SK-N-SH (cell line): ENCODE measurements around the gene TGFB2.

ENCODE experiments used
- POLR2AphosphoS5 ChIP-seq: IDR thresholded peaks from 2 replicates; pipeline ENCODE4 v1.6.1; 2012; ENCODE audit warnings: low read depth, low read length
- RAD21 ChIP-seq: IDR thresholded peaks from 2 replicates; pipeline ENCODE4 v1.6.1; 2012; ENCODE audit warnings: mild to moderate bottlenecking, low read length
- TF ChIP-seq, protein P1 (sequence below): fragments of 200-600 bp; sonication (generic); IDR thresholded peaks from 2 replicates; pipeline ENCODE4 v1.6.1; 2017; ENCODE audit warnings: antibody characterized with exemption, mild to moderate bottlenecking, moderate library complexity
- TF ChIP-seq, protein P2 (sequence below): IDR thresholded peaks from 2 replicates; pipeline ENCODE4; 2012

DNA sequence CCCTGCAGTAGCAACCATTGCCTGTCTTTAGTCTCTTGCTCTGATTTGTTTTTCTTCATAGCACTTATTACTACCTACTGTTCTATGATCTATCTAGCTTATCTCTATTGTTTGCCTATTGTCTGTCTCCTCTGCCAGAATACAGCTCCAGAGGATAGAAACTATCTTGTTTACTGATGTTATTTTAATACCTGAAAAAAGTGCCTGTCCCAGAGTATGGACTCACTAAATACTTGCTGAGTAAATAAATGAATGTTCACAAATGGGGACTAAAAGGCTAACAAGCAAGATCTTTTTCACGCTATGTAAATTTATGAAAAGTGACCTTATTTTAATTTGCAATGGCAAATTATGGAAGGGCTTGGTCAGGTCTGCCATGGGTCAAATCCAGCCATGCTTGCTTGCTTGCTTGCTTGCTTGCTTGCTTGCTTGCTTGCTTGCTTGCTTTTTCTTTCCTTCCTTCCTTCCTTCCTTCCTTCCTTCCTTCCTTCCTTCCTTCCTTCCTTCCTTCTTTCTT lies 145.3 kb downstream of the TGFB2 start:
- TF ChIP-seq, protein P1, sequence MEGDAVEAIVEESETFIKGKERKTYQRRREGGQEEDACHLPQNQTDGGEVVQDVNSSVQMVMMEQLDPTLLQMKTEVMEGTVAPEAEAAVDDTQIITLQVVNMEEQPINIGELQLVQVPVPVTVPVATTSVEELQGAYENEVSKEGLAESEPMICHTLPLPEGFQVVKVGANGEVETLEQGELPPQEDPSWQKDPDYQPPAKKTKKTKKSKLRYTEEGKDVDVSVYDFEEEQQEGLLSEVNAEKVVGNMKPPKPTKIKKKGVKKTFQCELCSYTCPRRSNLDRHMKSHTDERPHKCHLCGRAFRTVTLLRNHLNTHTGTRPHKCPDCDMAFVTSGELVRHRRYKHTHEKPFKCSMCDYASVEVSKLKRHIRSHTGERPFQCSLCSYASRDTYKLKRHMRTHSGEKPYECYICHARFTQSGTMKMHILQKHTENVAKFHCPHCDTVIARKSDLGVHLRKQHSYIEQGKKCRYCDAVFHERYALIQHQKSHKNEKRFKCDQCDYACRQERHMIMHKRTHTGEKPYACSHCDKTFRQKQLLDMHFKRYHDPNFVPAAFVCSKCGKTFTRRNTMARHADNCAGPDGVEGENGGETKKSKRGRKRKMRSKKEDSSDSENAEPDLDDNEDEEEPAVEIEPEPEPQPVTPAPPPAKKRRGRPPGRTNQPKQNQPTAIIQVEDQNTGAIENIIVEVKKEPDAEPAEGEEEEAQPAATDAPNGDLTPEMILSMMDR, result no peak
- TF ChIP-seq POLR2AphosphoS5 (no peak), RAD21 (no peak)
- TF ChIP-seq, protein P2, sequence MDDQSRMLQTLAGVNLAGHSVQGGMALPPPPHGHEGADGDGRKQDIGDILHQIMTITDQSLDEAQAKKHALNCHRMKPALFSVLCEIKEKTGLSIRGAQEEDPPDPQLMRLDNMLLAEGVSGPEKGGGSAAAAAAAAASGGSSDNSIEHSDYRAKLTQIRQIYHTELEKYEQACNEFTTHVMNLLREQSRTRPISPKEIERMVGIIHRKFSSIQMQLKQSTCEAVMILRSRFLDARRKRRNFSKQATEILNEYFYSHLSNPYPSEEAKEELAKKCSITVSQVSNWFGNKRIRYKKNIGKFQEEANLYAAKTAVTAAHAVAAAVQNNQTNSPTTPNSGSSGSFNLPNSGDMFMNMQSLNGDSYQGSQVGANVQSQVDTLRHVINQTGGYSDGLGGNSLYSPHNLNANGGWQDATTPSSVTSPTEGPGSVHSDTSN, result no peak
